Lung (tissue), 12 donors: Measurements from ENCODE around the gene XKR8. TPM values are rescaled to one million over a fixed set of nuclear protein-coding genes. Genes with fewer than 3 reads are reported as not detected.

ENCODE experiments used
- ATAC-seq: fragments of 200-7000 bp; cut with Tn5 transposase; one replicate; pipeline ENCODE4 v1.9.1; 2020; ENCODE audit warnings: moderate number of reproducible peaks; ENCODE audit not compliant: insufficient read depth, low FRiP score
- DNase-seq, 3 donors: peaks; one replicate each; pipeline ENCODE4 v3.0.0-alpha.2; 2013 to 2017
- H3K27ac ChIP-seq, 2 donors: one replicate each; pipeline ENCODE4 v1.5.1; 2013; ENCODE audit warnings: mild to moderate bottlenecking in 2 of 2, moderate library complexity in 2 of 2, control low read depth in 1 of 2, inconsistent platforms in 1 of 2, low read depth in 1 of 2, low read length in 1 of 2
- H3K27me3 ChIP-seq, 3 donors: one replicate each; pipeline ENCODE4 v1.5.1; 2013; ENCODE audit warnings: low read length in 2 of 3; ENCODE audit not compliant: control insufficient read depth in 3 of 3, insufficient read depth in 3 of 3
- H3K36me3 ChIP-seq, 4 donors: one replicate each; pipeline ENCODE4 v1.5.1; 2013; ENCODE audit warnings: low read length in 4 of 4, mild to moderate bottlenecking in 1 of 4, moderate library complexity in 1 of 4; ENCODE audit not compliant: control insufficient read depth in 4 of 4, insufficient read depth in 4 of 4
- H3K4me1 ChIP-seq, 5 donors: one replicate each; pipeline ENCODE4 v1.5.1; 2013; ENCODE audit warnings: low read length in 5 of 5, mild to moderate bottlenecking in 2 of 5, moderate library complexity in 1 of 5; ENCODE audit not compliant: control insufficient read depth in 5 of 5, insufficient read depth in 5 of 5
- H3K4me3 ChIP-seq: one replicate; pipeline ENCODE4 v1.5.1; 2013; ENCODE audit warnings: mild to moderate bottlenecking, control low read depth, moderate library complexity
- H3K9ac ChIP-seq, 2 donors: one replicate each; pipeline ENCODE4 v1.5.1; 2013; ENCODE audit warnings: low read length in 2 of 2, control low read depth in 1 of 2; ENCODE audit not compliant: insufficient read depth in 1 of 2
- H3K9me3 ChIP-seq, 4 donors: one replicate each; pipeline ENCODE4 v1.5.1; 2013; ENCODE audit warnings: low read length in 3 of 4, mild to moderate bottlenecking in 1 of 4, moderate library complexity in 1 of 4; ENCODE audit not compliant: control insufficient read depth in 4 of 4, insufficient read depth in 3 of 4
- CTCF ChIP-seq: IDR thresholded peaks from 2 replicates; pipeline ENCODE4 v1.5.1; 2012; ENCODE audit warnings: mild to moderate bottlenecking; ENCODE audit errors: control extremely low read depth, extremely low read depth
- WGBS, 2 donors: extraction: QIAGEN DNeasy Blood & Tissue Kit; methylation state at CpG; one replicate each; pipeline ENCODE4 v1.1.7; 2013; 5-methylcytosine and 5-hydroxymethylcytosine counted together
- polyA plus RNA-seq, 2 donors: library from polyadenylated mRNA; stranded (reverse); fragments of 200-250 nt; gene quantifications; one replicate each; pipeline ENCODE4 v1.2.1, GENCODE V29; 2013
- total RNA-seq, 2 donors: library from RNA; depleted of rRNA in 1 of 2; stranded (reverse); fragments of >200 nt in 1 of 2; gene quantifications; one replicate each; pipeline ENCODE4 v1.2.1, GENCODE V29; 2014 to 2021
- donor health status: control.
- donor health status: control.
- donor health status: Bipolar disorder and iron deficiency.
- donor health status: healthy.
- donor health status: DM: yes; HTN: yes; CAD: no.

XKR8 gene
- total and polyA plus RNA-seq, 4 donors, result 4.6 to 11.5 (median 7.2) TPM

- no peak overlapping the region for H3K4me3 ChIP-seq
- DNase-seq (no peak), ATAC-seq (no peak)
- H3K27me3 ChIP-seq, result peaks cover 0 to 5% (median 0%) of the 10 kb centered on the region in 3 donors
- H3K4me1 ChIP-seq, result peaks cover 0 to 3% (median 0%) of the 10 kb centered on the region in 5 donors
- TF ChIP-seq CTCF, result no peak
- no peaks in the 10 kb centered on the region for H3K9me3 ChIP-seq
- WGBS, 2 donors, result 69 to 81% methylated on average over 3 to 4 of the region's 4 CpGs
- H3K27ac ChIP-seq, result no peak overlapping the region
- no peaks in the 10 kb centered on the region for H3K36me3 ChIP-seq
- H3K9ac ChIP-seq, result no peak overlapping the region
These were observed 28.0 kb upstream of the XKR8 start for GRCh38 chr1:27931759-27932158.

- H3K27ac ChIP-seq, result peak within 1 kb of the TSS in 1 of 2 donors; percentile 64
- H3K9ac ChIP-seq, result peak within 1 kb of the TSS in 1 of 2 donors; percentile 58
- H3K9me3 ChIP-seq, result no peaks in the 10 kb centered on the region
- no peak for TF ChIP-seq CTCF
- WGBS, 2 donors, result 3 to 5% methylated on average over 16 of the region's 16 CpGs
- H3K27me3 ChIP-seq, result peaks cover 0 to 5% (median 0%) of the 10 kb centered on the region in 3 donors
- H3K4me1 ChIP-seq, result peaks cover 0 to 3% (median 0%) of the 10 kb centered on the region in 5 donors
- DNase-seq (peak; percentile 41 to 64 (median 56)), ATAC-seq (peak; percentile 85)
- H3K4me3 ChIP-seq, result no peak within 1 kb of the TSS
- no peaks in the 10 kb centered on the region for H3K36me3 ChIP-seq
These were observed 24.8 kb upstream of the XKR8 start, which contains the start of gene SMPDL3B for GRCh38 chr1:27934818-27935549. TSS of gene SMPDL3B (plus strand) at chr1:27935000. CDS start at chr1:27935184, 184 bp downstream.

- Histone ChIP-seq H3K27me3 (peaks cover 0 to 5% (median 0%) of the 10 kb centered on the region in 3 donors), H3K9ac (peak overlapping the region in 1 of 2 donors; percentile 58), H3K27ac (no peak overlapping the region), H3K4me1 (peaks cover 0 to 3% (median 0%) of the 10 kb centered on the region in 5 donors), H3K36me3 (no peaks in the 10 kb centered on the region), H3K9me3 (no peaks in the 10 kb centered on the region), H3K4me3 (no peak overlapping the region)
- 44 to 54% methylated on average over 8 of the region's 8 CpGs for WGBS, 2 donors
- ATAC-seq (no peak), DNase-seq (no peak)
- no peak for TF ChIP-seq CTCF
These were observed 24.1 kb upstream of the XKR8 start for GRCh38 chr1:27935721-27936120.
